GM21786 (cell line): ENCODE results near the gene NRG2.

Experiments
- ATAC-seq: cut with Tn5 transposase; IDR thresholded peaks from one replicate; pipeline ENCODE4 v1.9.1; 2021; ENCODE audit not compliant: unreplicated experiment

The NRG2 gene

DNA sequence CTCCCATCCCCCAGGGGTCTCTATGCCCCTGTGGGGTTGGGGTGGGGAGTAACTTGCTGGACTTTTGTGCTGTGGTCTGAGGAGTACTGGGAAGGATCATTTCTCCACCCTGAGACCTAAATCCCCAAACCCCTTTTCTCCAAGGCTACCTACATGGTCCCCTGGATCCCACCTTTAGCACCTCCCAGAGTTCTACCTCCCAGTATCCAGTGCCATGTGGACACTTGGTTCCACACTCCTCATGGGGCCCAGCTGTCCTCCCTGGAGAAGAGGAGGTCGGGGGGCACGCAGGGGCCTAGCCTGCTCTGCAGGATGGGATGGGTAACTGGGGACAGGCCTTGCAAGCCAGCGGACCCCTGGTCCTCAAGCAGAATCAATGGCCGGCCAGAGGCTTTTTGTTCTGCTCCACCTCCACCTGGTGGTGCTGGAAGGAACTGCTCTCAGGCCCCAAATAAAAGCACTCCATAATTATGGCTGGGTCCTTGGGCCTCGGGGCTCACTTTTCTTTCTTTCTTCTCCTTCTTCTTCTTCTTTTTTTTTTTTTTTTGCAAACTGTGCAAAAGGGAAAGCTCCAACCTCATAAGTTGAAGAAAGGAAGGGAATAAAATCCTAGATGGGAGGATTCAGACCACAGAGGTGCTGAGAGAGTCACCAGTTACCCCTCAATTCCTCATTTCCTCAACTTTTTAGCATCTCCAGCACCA lies 179.1 kb downstream of the NRG2 start:
- no peak for ATAC-seq

DNA sequence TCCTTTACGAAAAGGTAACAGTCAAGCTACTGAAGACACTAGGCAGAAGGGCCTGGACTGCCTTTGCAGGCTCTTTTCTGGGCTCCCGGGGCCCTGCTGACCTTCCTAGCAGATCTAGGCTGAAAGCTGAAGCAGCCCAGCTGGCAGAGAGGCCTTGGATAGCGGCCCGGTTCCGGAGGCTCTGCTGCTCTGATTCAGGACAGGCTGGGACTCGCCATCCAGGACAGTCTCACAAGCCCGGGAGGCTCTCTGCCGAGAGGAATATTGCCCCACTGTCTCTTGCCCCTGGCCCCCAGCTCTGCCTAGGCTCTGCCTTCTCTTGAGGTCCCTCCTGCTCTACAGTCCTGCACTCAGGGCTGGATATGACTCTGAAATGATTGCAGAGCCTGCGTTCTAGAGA lies 179.7 kb downstream of the NRG2 start:
- ATAC-seq = no peak

DNA sequence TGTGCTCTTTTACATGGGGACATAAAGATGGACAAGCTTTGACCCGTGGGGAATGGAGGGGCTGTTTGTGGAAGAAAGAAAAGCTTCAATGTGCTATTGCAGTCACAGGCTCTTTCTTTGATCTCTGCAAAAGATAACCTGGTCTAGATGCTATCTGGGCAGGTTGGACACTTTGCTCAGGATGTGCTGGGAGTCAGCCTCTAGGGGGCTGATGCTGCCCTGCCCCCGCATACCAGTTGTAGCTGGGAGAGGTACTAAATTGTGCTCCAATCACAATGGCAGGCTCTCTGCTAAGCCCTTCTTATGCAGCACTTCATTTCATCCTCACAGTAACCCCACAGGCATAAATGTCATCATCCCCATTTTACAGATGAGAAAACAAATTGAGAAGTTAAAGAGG lies 180.3 kb downstream of the NRG2 start:
- ATAC-seq = no peak

DNA sequence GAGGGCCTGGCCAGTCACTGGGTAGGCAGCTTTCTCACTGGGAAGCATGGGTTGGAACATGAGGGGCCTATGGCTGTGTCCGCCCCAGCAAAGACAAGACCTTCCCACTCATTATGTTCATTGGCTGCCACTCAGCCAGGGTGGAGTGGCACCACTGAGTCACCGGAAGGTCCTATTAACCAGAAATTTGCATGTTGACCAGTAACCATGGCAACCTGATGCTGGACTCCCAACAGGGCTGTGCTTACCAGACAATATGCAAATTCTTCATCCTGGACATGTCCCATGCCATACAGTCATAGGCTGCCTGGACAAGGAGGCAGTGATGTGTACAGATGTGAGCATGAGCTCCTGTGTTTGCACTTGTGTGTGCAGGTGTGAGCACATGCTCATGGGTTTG lies 180.8 kb downstream of the NRG2 start:
- ATAC-seq = no peak

DNA sequence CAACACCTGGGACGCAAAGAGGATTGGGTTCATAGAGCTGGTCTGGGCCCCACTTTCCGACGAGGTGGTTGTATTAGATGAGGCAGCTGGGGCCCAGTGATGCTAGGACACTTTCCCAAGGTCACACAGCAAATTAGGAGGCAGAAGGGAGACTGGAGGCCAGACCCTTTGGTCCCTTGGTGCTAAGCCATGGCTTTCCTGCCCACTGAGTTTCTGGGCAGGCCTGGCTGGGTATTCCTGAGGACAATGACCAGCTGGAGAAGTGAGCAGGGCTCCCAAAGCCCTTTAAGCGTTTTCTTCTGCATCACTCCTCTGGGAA lies 181.3 kb downstream of the NRG2 start:
- no peak for ATAC-seq

DNA sequence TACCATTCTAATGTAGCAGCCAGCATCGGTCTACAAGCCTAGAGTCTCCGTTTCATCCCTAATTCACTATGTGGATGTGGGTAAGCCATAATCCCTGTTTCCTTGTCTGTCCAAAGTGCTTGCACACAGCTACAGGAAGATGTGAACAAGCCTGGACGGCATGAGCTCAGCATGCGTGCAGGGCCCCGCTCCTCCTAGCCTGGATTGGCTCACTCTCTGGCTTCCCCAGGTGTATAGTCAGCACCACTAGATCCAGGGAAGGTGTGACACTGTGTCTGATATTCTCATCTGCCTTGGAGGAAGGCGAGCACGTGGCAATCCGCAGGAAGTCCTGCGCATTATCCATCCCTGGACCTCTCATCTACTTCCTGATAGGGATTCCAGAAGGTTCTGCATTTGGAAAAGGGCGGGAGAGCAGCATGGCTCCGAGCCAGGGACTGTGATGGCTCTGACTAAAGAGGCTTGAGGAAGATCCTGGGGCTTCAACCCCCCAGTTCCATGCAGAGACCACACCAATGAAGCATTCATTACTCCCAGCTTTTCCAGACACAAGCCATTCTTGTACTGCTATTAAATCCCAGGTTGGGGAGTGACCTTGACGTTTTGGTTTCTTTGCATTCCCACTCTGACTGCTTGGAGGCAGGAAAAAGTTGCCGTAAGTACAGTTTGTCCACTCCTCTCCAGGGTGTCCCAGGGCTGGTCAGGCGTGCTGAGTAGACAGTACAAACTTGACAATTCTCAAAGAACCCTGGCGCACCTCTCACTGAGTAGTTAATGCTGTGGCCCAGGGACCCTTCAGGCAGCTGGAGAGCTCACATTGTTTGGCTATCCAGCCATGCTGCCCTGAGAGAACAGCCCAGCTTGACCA lies 181.8 kb downstream of the NRG2 start:
- no peak for ATAC-seq

DNA sequence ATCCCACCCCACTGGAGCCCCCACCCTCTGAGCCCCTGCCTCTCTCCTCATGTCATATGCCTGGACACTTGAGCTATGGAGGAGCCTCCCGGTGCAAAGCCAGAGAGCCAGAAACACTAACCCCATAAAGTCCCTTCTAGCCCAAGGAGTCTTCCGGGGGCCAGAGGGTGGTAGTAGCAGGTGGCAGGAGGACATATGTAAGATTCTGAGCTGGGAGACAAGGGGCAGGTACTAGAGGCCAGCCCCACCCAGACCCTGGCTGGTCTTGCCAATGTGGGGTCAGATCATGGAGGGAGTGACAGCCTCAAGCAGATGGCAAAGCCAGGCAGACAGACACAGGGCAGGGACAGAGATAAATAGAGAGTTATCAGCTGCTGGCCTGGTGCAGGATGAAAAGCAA lies 184.1 kb downstream of the NRG2 start:
- no peak for ATAC-seq

DNA sequence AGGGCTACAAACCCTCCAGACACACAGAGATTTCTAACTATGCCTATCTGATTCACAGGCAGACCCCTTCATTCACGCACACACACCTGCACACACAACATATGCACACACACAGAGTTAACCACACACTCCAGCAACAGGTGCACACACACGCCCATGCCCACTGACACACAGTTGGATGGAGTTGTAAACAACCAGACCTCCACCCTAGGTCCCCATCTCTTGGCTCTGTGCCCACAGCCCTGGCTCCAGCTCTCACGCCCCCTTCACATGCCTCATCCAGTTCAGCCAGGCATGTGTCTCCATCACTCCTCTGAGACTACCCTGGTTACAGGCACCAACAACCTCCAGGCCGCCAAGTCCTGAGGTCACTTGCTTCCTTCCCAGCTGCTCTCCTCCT lies 186.4 kb downstream of the NRG2 start:
- no peak for ATAC-seq

DNA sequence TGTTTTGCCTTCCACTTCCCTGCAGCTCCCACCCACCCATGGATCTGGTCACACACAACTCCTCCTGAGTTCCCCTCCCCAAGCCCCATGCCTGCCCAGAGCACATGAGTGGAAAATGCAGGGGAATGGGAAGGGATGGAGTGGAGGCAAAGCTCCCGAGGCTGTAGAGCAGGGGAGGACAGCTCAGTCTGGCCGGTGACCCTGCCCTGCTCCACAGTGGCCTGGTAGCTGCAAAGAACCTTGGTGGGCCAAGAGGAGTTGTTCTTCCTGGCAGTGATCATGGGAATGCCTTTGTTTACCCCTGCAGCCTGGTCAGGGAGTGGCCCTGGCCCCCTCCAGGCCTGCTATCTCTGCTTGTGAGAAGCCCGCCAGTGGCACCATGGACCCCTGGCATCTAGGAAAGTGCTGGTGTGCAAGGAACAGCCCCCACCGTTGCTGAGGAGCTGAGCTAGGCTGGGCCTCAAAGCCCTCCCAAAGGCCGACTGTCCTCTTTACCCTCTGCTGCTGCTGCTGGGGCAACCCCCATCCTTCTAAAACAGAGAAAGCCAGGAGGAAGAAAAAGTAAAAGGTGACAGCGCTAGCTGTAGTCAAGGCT lies 187.1 kb downstream of the NRG2 start:
- ATAC-seq = no peak

DNA sequence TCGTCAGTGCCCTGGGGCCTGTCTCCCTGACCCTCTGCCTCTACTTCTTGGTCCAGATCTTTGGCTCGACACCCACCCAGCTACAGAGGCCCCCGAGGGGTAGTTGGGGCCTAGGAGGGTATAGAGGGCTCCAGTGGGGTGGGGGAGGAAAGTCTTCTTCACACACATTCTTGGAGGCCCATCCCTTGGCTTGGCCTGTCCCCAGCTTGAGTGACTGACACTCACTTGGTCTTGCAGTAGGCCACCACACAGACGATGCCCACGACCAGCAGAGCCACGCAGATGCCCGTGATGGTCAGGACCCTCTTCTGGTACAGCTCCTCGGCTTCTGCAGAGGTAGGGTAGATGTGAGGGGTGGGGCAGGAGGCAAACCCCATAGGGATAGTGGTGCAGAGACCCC lies 187.6 kb downstream of the NRG2 start:
- ATAC-seq = no peak

DNA sequence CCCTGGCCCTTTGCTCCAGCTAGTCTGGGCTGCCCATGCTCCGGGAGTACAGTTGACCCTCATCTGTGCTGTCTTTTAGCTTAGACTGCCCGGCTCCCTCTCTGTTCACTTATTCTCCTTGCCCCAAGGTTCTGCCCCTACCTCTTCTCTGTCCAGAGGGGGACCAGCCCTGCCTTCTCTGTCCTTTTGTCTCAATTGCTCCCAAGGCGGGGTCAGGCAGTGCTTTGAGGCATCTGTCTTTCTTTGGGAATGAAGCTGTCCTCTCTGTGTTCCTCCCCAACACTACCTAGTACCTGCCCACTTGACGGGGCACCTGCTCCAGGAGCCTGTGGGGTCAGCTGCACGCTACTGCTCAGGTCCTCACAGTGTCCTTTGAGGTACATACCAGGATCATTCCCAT lies 188.1 kb downstream of the NRG2 start:
- ATAC-seq = no peak

DNA sequence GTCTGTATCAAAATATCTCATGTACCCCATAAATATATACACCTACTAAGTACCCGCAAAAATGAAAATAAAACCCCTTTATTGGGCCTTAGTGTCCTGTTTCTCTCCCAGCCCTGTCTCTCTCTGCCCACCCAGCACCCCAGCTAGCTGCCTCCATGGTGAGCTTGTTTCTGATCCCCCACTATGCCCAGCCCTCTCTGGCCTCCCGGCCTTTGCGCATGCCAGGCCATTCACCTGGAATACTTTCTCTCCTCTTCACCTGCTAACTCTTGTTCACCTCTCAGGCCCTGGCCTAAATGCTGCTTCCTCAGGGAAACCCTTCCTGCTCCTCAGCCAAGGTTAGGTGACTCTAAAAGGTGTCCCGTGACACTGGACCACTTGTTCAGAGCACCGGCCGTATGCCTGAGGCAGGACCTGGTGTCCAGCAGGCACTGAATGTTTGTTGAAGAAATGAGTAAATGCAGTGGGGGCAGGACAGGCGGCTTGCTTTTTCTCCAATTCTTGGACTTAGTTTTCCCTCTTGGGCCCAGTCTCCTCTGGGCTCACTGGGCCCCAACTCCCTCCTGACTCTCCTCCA lies 189.0 kb downstream of the NRG2 start:
- no peak for ATAC-seq

DNA sequence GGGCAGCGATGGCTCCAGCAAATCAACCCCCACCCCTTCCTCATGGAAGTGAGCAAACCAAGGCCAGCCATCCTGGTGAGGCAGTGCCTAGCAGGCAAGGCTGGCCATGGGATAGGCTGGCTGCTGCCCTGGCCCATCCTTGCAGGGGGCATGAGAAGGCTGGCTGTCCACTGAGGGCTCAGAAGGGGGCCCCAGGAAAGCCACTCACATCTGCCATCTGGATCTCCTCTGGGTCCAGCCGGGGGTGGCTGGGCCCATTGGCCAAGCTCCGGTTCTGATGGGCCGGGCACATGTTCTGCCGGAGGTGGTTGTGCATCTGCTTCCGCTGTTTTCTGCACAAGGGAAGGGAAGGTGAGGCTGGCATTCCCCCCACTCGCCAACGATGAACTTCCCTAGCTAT lies 190.4 kb downstream of the NRG2 start:
- no peak for ATAC-seq

DNA sequence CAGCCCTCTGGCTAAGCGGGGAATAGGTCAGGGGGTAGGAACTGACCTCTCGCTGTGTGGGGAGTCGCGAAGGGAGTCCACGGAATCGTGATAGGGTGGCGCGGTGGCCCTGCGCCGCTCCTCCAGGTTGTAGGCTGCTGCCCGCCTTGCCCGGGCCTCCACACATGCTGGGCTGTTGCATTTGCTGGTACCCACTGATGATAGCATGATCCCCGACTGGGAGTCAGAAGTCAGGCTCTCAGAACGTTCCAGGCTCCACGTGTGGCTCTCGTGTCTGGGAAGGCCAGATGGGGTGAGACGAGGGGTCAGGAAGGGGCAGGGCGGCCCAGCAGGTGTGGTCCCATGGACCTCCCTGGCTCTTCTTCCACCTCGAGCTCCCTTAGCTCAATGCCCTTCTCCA lies 191.5 kb downstream of the NRG2 start:
- ATAC-seq = no peak

DNA sequence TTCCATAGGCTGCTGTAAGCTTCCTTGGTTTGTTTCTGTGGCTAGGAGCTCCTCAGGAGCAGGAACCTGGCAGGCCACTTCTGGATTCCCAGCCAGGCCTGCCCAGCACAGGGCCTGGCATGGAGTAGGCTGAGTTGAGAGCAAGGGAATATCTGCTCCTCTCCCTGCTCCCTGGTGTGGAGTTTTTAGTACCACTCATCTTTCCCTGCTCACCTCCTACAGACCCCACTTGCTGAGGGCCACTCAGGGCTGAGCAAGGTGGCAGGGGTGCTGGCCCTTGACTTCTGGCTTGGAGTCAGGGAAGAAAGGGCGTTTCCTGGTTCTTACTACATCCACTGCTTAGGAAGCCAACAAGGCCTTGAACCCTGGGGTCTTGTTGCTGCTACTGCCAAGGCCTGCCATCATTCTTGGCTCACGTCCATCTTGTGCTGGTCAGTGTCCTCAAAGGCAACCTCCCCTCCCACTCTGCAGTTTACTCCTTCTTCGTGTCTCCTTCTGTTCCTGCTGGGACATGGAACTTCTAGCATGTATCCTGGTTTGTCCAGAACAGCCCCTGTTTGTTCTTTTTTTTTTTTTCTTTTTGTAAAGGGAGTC lies 192.6 kb downstream of the NRG2 start:
- ATAC-seq = no peak

DNA sequence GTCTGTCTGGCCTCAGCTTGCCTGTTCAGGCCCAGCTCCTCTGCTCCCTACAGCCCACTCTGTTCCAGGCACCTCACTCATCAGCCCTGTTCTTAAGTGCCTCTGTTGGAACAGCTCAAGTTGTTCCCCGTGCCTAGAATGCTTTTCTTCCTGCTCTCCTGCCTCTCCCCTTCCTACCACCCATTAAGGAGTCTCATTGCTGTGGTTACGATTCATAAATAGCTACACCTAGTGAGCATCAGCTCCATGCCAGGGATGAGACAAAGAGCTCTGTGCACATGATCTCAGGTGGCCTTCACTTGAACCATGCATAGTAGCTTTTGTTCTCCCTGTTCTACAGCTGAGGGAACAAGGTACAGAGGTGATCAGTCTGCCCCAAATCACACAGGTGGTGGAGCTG lies 193.2 kb downstream of the NRG2 start:
- ATAC-seq = no peak

DNA sequence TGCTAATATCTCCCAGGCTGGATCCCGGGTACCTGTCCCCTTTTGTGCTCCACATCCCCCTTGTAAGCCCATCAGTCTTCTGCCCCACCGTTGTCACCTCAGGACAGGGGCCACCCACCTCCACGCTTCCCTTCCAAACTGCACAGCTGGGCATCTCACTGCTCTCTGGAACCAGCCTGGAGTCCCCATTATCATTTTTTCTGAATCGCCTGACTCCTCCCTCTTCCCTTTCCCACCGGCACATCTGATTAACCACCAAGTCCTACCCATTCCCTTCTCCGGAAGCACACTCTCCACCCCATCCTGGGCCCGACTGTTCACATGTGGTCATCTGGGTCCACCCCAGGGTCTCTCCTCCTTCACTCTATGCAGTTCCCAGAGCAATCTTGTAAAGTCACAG lies 193.6 kb downstream of the NRG2 start:
- ATAC-seq = no peak

DNA sequence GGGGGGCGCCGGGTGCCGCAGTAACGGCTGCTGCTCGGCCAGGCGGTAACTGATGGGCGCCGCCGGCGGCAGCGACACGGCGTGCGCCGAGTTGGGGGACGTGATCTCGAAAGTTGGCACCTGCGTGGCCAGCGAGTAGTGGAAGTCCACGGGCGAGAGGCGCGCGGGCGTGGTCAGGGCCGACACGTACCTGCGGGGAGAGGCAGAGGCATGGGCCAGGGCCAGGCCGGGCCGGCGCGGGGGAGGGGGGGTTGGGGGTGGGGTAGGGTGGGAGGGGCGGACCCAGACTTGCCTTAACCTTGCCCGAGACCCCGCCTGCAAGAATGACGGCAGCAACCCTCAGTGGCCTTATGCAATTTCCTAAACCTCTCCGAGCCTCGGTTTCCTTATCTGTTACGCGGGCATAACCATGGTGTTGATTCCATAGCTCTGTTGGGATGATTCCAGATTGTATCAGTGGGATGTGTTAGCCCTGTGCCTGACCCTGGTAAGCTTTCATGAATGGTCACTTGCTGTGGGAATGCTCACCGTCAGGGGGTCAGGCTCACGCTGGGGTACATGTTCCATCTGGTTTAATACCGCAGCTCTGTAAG lies 194.5 kb downstream of the NRG2 start:
- ATAC-seq = no peak

DNA sequence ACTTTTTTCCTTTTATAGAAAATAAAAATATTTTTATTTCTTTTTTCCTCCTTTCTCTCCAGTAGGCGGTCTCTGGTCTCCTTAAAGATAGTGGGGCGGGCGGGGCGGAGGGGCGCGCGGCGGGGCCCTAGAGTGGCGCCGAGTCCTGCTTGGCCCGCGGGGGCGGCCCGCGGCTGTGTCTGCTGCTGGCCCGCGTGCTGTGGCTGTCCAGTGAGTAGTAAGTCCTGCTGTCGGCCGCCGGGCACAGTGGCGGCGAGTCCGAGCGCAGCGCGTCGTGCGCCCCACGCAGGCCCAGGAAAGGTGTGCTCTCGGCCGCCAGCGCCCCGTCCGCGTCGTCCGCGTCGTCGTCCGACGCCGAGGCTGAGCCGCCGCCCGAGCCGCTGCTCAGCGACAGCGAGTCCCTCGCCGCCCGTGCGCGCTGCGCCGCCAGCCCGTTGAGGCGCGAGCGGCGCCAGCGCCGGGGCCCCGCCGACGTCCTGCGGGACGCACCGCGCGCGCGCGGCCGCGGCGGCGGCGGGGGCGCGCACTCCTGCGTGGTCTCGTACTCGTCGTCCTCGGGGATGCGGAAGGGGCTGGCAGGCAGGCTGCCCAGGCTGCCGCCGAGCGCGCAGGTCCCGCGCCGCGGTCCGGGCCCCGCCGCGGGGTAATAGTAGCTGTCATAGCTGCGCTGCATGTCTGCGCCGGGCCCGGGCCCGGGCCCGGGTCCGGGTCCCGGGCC lies 195.2 kb downstream of the NRG2 start:
- peak; percentile 57 for ATAC-seq

DNA sequence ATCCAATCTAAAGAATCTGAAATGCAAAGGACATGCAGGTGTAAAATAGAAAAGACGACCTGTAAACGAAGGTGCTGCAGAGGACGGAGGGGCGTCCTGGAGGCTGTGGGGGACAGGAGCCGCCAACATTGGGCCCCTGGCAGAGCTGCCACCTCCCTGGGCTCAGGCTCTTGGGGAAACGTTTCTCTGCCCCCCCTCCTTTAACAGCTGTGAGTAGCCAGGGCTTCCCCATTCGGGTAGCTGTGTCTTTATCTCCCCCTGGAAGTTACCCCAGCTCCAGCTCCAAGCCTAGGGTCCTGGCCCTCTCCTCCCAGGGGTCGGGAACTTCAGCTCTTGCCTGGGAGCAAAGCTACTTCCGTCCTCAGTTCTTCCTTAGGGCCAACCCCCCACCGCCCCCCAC lies 196.0 kb downstream of the NRG2 start:
- ATAC-seq = no peak
